HG03439 (cell line): ENCODE data around the gene RRAS2.

Experiments used
- ATAC-seq: cut with Tn5 transposase; IDR thresholded peaks from one replicate; pipeline ENCODE4 v1.9.1; 2021; ENCODE audit warnings: mild to moderate bottlenecking, moderate library complexity; ENCODE audit not compliant: unreplicated experiment

RRAS2 gene

DNA sequence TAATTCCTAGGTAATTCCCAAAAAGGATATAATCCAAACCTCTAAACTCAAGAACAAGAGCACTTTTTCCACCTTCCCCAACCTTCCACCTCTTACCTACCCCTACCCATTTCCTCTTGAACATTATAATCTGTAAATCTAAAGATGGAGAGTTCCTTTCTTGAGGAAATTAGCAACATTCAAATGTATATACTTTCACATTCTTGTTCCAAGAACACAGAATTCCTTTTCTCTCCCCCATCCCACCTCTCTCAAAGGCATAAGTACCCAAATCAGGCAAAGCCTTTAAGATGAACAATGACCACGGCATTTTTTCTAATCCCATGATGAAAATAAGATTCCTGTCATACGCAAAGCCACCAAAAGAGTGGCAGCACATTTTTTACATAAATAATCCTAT lies 18.3 kb downstream of the RRAS2 start:
- no peak for ATAC-seq

DNA sequence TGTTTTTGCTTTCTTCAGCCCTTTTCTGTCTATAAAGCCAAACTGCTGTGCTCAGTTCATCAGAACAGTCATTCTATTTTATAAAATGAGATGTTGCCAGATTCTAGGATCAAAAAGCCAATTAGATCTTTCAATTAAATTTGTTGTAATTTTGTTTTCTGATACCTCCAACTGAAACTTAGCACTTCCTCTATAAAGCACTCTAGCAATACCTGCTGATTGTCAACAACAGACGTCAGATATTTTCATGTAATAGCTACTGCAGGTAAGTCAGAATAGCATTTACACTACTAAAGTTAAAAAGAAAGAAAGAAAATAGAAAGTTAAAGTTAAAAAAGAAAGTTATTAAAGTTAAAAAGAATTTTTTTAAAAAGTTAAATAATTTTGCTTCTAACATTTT lies 19.6 kb downstream of the RRAS2 start:
- ATAC-seq = no peak

DNA sequence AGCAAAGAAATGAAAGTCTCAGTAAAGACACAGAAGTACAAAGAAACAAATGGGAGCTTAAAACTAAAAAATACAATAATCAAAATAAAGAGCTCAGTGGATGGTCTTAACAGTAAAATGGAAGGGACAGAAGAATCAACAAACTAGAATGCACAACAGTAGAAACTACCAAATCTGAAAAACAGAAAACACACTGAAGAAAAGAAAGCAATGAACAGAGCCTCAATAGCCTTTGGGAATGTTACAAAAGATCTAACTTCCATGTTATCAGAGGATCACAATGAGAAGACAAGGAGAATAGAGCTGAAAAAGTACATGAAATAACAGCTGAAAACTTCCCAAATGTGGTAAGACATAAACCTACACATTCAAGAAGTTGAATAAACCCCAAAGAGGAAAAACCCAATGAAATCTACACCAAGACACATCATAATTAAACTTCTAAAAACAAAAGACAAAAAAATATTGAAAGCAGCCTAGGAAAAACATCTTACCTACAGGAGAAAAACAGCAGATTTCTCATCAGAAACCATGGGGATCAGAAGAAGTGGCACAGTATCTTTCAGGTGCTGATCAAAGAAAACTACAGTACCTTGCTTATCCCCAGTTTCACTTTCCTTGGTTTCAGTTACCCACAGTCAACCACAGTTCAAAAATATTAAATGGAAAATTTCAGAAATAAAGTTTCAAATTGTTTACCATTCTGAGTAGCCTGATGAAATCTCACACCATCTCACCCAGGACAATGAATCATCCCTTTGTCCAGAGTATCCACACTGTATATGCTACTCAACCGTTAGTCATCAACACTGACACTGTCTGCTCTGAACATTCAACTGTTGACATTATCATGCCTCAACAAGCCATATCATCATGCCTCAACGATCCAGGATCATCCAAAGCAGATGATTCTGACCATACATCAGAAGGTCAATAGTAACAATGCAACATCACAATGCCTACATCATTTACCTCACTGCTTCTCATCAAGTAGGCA lies 22.2 kb downstream of the RRAS2 start:
- ATAC-seq = peak; percentile 42

DNA sequence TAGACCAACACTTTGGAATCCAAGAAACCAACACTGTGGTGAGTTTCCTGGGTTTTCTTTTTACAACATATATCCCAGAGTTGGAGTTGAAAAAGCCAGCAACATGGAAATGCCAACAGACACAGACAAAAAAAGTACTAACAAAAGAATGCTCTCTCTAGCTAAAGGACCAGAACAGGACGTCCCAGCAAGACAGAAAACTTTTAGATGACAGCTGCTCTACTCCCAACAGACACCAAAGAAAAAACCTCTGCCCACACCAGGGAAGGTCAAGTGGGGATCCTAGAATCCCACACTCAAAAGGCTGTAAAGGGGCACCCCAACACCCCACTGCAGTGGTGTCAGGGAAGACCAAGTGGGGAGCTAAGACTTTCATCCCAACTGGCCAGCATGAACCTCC lies 23.3 kb downstream of the RRAS2 start:
- ATAC-seq = no peak

DNA sequence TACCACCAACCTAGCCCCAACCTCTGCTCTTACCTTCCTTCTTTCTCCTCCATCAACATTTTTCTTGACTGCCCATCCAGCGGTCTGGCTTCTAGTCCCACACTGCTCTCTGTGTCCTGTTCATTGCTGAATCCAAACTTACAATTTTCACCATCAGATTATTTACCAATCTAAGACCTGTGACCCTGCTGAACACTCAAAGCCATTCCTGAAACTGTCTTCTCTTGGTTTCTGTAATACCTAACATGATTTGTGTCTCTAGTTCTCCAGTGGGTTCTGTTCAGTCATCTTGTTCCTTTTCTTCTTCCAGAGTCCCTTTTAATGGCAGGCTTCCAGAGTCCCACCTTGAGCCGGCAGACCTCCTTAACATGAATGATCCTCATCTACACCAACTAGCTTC lies 24.1 kb downstream of the RRAS2 start:
- ATAC-seq = no peak

DNA sequence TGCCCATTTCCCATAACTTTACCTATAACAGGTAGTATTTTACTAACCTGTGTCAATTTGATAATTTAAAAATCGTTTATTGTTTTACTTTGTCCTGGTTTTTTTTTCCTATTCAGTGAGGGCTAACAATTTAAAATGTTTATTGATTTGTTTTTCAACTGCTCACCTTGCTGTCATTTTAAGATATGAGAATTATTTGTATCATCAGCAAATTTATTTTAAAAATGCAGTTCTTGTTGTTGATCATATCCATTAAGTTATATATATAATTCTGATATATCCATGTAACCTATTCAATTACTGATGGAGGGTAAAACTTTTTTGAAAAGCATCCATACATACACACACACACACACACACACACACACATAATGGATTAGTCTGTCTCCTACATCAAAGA lies 24.8 kb downstream of the RRAS2 start:
- ATAC-seq = no peak

DNA sequence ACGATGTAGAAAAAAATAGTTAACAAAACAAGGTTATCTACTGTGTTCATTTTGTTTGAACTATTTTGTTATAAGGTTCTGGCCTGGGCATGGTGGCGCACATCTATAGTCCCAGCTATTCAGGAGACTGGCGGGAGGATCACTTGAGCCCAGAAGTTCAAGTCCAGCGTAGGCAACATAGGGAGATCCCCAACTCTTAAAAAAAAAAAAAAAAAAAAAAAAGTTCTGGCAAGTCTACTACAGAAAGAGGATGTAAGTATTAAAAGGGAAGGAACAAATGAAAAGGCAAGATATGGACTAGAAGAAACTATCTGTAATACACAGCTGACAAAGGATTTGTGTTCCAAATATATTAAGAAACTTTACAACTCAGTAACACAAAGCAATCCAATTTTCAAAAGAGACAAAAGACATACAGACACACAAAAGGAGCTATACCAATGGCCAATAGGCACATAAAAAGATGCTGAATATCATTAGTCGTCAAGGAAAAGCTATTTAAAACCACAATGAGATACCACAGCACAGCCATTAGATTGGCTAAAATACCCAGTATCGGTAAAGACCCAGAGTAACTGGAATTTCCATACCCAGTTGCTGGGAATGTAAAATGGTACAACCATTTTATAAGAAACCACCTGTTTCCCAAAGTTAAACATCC lies 27.4 kb downstream of the RRAS2 start:
- peak; percentile 33 for ATAC-seq

DNA sequence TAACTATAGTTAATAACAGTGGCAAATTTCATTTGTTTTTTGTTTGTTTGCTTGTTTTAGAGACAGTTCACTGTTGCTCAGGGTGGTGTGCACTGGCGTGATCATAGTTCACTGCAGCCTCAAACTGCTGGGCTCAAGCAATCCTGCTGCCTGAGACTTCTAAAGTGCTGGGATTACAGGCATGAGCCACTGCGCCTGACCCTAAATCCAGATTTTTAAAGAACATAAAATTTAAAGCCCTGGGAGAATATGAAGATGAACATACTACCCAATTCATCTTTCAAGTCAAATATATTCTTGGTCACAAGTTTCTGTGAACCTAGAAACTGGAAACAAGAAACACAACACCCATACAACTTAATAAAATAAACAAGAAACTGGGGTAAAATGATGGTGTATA lies 28.1 kb downstream of the RRAS2 start:
- no peak for ATAC-seq

DNA sequence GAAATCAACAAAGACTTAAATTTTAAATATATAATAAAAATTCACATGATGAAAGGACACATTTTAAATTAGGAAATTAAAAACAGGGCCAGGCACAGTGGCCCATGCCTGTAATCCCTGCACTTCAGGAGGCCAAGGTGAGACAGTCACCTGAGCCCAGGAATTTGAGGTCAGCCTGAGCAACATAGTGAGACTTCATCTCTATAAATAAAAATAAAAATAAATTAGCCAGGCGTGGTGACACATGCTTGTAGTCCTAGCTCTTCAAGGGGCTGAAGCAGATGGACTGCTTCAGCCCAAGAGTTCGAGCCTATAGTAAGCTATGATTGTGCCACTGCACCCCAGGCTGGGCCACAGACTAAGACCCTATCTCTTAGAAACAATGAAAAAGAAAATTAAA lies 29.3 kb downstream of the RRAS2 start:
- no peak for ATAC-seq

DNA sequence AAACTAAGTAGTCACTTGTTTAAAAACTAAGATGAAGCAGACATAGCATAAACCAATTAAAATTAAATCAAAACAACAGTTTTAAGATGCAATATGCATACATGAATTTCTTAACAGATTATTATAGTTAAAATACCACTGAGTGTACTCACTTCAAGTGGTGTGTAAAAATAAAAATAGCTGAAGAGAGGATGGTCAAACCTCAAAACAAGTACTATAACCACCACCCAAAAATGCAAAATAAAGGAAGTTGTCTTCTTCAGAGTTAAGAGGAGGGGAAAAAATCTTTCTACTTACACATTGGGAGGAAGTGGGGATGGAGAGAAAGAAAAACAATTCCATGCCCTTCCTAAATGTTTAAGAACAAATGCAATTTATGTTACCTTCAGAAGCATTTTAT lies 31.9 kb downstream of the RRAS2 start:
- no peak for ATAC-seq

DNA sequence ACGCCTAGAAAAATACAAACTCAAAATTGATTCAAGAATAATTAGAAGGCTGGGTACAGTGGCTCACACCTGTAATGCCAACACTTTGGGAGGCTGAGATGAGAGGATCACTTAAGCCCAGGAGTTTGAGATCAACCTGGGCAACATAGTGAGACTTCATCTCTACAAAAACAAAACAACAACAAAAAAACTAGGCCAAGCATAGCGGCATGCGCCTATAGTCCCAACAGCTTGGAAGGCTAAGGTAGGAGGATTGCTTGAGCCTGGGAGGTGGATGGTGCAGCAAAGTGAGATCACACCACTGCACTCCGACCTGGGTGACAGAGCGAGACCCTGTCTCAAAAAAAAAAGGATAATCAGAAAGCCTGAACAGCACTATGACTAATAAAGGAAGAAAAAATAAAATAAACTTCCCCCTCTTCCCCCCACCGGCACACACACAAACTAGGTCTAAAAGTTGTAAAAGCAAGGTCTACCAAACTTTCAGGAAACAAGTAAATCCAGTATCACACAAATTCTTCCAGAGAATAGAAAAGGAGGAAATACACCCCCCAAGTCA lies 35.8 kb downstream of the RRAS2 start:
- no peak for ATAC-seq

DNA sequence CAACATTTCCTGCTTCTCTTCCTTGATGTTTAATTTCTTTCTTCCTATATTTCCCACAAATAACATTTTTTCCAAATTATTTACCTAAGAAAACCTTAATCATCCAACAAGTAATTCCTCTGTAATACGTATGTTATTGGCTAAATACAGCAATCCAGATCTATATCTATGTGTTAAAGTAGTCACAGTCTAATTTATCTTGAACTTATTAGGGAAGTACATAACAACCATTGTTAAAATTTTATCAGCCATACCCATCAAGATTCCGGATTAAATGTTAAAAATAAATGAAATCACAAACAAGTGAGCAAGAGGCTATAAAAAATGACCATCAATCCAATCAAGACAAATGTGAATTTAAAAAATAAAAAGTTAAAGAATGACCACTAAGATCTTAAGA lies 36.5 kb downstream of the RRAS2 start:
- ATAC-seq = no peak

DNA sequence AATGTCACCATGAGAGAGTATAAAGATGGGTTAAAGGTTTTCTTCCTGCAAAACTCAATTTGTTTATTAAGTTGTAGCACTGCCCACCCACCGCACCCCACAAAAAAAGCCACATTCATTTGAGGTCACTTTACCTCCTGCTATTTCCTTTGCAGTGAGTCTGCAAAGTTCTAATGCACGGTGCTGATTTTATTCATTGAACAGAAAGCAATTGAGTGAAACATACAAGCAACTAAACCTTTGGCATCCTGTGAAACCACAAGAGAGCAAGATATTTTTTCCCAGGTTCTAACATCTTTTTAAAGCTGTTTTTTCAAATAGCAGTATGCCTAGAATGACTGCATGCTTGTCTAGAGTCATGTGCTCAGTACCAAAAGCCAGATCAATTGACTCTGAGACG lies 39.0 kb downstream of the RRAS2 start:
- ATAC-seq = peak; percentile 38

DNA sequence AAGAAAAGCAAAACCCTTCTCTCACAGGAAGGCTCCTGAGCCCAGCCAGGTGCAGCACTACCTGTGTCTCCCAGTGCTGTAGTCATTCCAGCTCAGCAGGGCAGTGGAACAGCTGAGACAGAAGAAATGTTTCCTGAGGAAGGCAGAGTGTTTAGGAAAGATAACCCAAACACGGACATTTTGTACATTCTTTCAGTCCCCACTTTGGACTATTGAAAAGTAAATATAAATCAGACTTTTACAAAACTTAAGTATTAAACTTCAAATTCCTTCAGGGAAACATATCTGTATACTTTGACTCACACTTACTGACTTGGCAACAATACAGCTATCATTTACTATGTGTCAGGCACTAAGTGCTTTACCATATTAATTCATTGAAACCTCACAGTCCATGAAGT lies 40.4 kb downstream of the RRAS2 start:
- no peak for ATAC-seq

DNA sequence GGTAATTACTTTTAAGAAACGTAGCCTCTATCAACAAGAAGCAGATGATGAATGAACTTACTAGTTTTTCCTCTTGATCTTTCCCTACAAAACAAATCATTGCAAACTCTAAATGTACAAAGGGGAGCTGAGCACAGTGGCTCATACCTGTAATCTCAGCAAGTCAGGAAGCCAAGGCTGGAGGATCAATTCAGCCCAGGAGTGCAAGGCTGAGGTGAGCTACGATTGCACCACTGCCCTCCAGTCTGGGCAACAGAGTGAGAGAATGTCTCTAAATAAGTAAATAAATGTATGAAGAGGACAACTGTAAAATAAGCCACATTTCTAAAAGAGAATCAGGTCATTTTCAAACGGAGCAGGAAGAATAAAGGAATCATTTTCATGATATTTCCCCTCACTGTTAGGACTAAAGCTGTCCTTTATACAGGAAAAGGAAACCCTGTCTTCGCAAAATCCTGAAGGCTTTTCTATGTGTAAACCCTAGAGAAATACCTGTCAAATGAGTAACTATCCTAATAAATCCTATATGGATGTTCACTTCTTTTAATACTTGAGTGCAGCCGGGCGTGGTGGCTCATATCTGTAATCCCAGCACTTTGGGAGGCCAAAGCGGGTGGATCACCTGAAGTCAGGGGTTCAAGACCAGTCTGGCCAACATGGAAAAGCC lies 41.2 kb downstream of the RRAS2 start:
- no peak for ATAC-seq

DNA sequence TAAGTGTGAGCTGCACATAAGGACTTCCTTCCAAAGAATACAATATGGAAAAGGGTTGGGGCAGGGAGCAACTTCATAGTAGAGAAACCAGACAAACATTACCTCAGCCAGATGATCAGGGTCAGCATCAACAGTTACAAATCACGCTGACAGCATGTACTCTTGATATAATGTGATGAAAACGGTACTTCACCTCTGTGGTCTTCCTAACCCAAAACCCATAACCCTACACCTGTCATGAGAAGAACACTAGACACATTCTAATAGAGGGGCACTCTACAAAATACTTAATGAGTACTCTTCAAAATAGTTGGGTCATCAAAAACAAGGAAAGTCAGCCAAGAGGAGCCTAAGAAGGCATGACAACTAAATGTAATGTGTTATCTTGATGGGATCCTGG lies 43.9 kb downstream of the RRAS2 start:
- ATAC-seq = no peak

DNA sequence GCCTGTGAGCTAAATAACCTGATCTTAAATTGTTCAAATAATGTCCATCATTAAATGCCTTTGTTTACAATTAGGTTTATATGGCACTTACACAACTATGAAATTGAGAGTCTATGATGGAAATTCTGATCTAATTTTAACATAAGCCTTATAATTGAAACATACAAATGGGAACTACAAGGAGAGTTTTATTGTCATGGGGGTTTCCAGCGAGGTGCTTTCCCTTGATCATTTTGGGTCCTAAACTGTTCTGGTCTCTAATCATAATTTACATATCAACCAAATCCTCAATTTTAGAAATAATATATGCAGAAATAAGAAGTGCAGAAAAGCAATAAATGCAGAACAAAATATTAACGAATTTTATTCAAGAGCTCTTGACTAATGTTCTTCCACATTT lies 44.9 kb downstream of the RRAS2 start:
- no peak for ATAC-seq

DNA sequence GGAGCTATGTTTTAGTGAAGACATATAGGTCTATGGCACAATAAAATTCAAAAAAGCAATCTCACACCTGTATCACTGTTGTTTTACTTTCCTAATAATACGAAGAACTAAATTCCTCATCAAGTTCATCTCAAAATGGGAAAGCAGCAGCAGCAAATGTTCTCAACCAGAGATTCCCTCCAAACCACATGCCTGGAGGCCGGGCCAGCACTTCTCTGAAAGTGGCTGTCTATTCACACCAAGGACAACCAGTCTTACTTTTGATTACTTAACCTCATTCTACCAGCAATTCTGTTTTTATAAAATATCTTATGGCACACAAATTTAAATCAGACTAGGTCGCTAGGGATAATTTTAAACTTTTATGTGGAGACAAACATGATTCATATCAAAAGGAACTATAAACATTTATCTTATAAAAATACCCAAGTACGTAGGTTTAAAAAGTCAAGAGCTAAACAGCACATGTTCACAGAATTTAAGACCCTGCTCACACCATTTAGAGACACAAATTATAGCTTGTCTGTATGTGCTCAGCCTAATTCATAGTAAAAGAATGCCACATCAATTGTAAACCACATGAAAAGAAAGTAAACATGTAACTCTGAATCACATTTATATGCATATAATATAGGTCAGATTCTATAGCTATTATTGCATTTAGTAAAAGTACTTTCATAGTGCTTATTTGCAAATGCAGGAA lies 46.1 kb downstream of the RRAS2 start:
- no peak for ATAC-seq

DNA sequence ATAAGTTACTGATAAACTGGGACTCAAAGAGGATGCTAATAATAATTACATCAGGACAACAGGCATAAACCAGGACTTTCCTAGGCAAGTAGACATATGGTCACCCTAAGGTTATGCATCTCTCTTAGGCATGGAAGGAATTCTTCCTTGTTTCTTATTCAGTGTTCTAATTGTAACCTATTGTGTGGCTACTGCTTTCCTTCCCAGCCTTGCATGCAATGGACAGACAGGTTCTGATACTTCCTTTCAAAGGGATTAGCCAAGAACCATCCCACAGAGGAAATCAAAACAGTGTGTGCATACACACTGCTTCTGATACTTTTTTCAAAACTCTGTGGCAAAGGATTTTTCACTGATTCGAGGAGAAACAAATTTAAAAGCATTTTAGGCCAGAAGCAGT lies 48.3 kb downstream of the RRAS2 start:
- no peak for ATAC-seq

DNA sequence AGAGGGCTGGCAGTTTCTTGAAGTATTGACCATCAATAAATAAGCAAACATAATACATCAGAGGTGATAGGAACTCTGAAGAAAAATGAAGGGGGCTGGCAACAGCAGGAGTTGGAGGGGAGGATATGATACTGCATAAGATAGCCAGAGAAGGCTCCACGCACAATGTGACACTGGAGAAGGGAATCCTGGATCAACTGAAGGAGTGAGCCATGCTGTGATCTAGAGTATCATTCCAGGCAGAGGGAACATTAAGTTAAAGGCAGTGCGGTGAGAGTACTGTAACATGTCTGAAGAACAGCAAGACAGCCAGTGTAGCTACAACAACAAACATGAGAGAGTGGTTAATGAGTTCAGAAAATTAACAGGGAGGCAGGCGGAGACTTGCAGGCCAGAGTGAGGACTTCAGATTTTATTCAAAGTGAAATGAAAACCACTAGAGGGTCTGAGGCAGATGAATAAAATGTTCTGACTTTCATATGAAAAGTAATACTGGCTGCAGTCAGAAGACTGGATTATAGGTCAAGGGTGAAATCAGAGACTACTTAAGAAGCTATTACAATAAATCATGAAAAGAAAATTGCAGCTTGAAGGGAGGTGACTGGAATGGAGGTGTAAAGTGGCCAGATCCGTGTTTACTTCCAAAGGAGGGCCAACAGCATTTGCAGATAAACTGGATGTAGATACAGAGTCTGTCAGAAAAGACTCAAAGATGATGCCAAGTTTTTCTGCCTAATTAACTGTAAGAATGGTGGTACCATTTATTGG lies 49.4 kb downstream of the RRAS2 start:
- ATAC-seq = no peak
